ENCODE data around the gene LY86. TPM values are rescaled to one million over a fixed set of nuclear protein-coding genes. Genes with fewer than 3 reads are reported as not detected.
A peak's percentile ranks its signal among the peaks of the same experiment; 100 is the strongest.

The LY86 gene
- total RNA-seq, 2 experiments from 2014 or later = 1.8 to 2.0 TPM

DNA sequence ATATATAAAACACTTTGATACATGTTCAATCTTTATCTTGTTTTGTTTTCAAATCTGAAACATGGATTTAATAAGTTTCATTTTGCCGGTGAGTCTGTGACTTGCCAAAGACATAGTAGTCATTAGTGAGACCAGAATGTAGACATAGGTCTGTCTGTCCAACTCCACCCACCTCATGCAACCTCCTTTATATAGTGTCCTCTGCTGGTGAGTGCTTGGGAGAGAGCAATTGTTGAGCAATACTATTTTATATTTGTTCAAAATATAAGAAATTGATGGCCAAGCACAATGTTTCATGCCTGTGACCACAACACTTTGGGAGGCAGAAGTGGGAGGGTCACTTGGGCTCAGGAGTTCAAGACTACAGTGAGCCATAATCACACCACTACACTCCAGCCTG is 10.8 kb upstream of the LY86 start:
- CTCF ChIA-PET = no interaction called here
- intact Hi-C loops (cut with micrococcal nuclease) = no loop called here
- Mint-ChIP-seq H3K27ac (no peak overlapping the region), H3K4me3 (no peak overlapping the region), H3K27me3 (ENCODE audit: low read depth) (no peaks in the 10 kb centered on the region), H3K9me3 (peaks cover 24% of the 10 kb centered on the region), H3K4me1 (ENCODE audit: low read depth) (peaks cover 21% of the 10 kb centered on the region), H3K36me3 (ENCODE audit: low read depth) (peaks cover 8% of the 10 kb centered on the region)
- no peak for DNase-seq

DNA sequence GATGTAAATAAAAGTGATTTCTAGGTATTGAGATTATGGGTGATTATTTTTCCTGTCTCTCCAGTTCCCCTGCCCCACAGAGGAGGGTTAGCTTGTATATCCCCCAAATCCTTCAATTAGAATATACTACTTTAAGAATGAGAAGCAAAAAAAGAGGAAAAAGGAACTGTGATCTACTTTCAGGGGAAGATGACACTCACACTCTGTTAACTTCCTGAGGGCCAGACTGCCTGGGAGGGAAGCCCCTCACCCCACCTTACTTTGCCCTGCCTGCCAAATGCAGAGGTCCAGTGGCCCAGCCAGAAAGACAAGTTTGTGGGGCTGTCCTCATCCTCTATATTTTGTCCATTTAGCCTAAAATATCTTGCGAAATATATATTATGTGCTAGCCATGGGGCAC is 9.2 kb upstream of the LY86 start:
- no peak overlapping the region for H3K4me3 Mint-ChIP-seq
- no peak for DNase-seq
- CTCF ChIA-PET = no interaction called here
- no peak overlapping the region for H3K27ac Mint-ChIP-seq
- intact Hi-C loops (cut with micrococcal nuclease) = no loop called here
- H3K9me3 Mint-ChIP-seq = peaks cover 19% of the 10 kb centered on the region
- peaks cover 8% of the 10 kb centered on the region for H3K36me3 Mint-ChIP-seq (ENCODE audit: low read depth)
- no peaks in the 10 kb centered on the region for H3K27me3 Mint-ChIP-seq (ENCODE audit: low read depth)
- peaks cover 28% of the 10 kb centered on the region for H3K4me1 Mint-ChIP-seq (ENCODE audit: low read depth)

DNA sequence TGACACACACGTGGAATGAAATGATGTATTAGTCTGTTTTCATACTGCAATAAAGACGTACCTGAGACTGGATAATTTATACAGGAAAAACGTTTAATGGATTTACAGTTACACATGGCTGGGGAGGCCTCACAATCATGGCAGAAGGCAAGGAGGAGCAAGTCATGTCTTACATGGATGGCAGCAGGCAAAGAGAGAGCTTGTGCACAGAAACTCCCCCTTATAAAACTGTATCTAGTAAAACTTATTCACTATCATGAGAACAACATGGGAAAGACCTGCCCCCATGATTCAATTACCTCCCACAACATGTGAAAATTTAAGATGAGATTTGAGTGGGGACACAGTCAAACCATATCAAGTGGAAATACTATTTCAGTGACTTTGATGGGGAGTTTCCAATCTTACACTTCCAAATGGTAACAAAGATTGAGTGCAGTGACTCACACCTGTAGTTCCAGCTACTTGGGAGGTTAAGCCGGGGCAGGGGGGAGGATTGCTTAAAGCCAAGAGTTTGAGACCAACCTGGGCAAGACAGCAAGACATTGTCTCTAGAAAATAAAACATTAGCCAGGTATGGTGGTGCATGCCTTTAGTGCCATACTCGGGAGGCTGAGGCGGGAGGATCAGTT is 8.2 kb upstream of the LY86 start:
- Mint-ChIP-seq H3K4me1 (ENCODE audit: low read depth) (peaks cover 37% of the 10 kb centered on the region), H3K27ac (peak overlapping the region; percentile 50), H3K36me3 (ENCODE audit: low read depth) (peaks cover 8% of the 10 kb centered on the region), H3K9me3 (peaks cover 19% of the 10 kb centered on the region), H3K4me3 (no peak overlapping the region), H3K27me3 (ENCODE audit: low read depth) (no peaks in the 10 kb centered on the region)
- CTCF ChIA-PET = interaction anchor here (0.6 to 1.1 kb wide), 2 partner anchors 33 to 506 kb away, joined by 3 to 6 read pairs; no protein-coding TSS in a partner anchor
- intact Hi-C loops (cut with micrococcal nuclease) = loop anchor here (10.0 kb wide), 1 partner anchor 554 kb away; no protein-coding TSS in a partner anchor
- DNase-seq = no peak

DNA sequence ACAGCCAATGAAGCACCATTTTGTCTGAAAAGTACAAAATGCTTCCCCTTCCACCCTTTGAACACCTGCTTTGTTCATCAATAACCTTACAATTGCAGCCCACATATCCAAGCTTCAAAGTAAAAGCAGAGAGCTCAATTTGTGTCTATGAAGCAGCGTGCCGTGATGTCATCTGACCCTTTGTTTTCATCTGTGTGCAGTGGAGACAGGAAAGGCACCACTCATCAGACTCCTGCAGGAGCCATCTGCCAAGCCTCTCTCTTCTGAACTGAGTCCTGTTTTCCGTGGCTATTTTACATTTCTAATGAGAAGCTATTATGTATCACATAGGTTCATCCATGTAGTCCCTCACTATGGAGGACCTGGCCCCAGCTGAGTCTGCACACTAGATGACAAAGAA is 7.5 kb upstream of the LY86 start:
- peaks cover 37% of the 10 kb centered on the region for H3K4me1 Mint-ChIP-seq (ENCODE audit: low read depth)

DNA sequence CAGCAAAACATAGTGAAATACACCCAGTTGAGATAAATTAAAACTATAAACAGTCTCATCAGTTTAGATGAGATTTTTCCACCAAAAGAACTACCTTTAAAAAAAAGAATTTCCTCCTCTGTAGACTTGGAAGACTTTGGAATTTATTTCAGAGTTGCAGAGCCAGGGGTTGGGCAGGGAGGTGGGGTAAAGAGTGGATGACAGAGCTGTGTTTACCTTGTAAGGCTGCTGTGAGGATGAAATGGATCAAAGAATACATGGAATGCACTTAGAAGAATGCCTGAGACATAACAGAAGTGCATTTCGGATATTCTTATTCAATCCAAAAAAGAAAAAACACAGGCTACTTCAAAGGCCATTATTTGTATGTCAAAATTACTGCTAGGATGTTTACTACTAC is 6.4 kb upstream of the LY86 start:
- H3K27ac Mint-ChIP-seq = no peak overlapping the region
- intact Hi-C loops (cut with micrococcal nuclease) = loop anchor here (10.0 kb wide), 1 partner anchor 553 kb away; no protein-coding TSS in a partner anchor
- no peaks in the 10 kb centered on the region for H3K27me3 Mint-ChIP-seq (ENCODE audit: low read depth)
- no peak overlapping the region for H3K4me3 Mint-ChIP-seq
- H3K9me3 Mint-ChIP-seq = peaks cover 19% of the 10 kb centered on the region
- no peak for DNase-seq
- H3K36me3 Mint-ChIP-seq (ENCODE audit: low read depth) = peaks cover 8% of the 10 kb centered on the region
- H3K4me1 Mint-ChIP-seq (ENCODE audit: low read depth) = peaks cover 44% of the 10 kb centered on the region
- CTCF ChIA-PET = no interaction called here

More for the DNA sequence above, 7.5 kb upstream of the LY86 start:
- intact Hi-C loops (cut with micrococcal nuclease) = loop anchor here (10.0 kb wide), 1 partner anchor 554 kb away; no protein-coding TSS in a partner anchor
- CTCF ChIA-PET = interaction anchor here (0.6 to 1.1 kb wide), 2 partner anchors 34 to 505 kb away, joined by 3 to 6 read pairs; no protein-coding TSS in a partner anchor
- Mint-ChIP-seq H3K27ac (no peak overlapping the region), H3K36me3 (ENCODE audit: low read depth) (peaks cover 8% of the 10 kb centered on the region), H3K27me3 (ENCODE audit: low read depth) (no peaks in the 10 kb centered on the region), H3K9me3 (peaks cover 19% of the 10 kb centered on the region), H3K4me3 (no peak overlapping the region)
- DNase-seq = peak; percentile 44

DNA sequence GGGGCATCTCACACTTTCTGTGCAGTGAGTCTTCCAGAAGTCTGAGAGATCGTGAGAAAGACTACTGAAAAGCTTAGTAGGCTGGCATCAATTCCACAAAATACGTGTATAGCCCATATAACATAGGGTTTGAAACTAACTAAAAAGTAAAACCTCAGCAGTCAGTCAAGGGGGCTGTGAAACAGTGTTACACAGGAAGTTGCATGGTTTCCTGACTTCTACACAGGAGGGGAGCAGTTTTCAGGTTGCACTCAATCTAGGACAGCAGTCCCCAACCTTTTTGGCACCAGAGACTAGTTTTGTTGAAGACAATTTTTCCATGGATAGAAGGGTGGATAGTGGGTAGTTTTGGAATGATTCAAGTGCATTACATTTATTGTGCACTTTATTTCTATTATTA is 4.7 kb upstream of the LY86 start:
- Mint-ChIP-seq H3K27ac (no peak overlapping the region), H3K9me3 (peaks cover 19% of the 10 kb centered on the region), H3K36me3 (ENCODE audit: low read depth) (peaks cover 8% of the 10 kb centered on the region), H3K27me3 (ENCODE audit: low read depth) (no peaks in the 10 kb centered on the region), H3K4me1 (ENCODE audit: low read depth) (peaks cover 57% of the 10 kb centered on the region), H3K4me3 (no peak overlapping the region)
- CTCF ChIA-PET = interaction anchor here (0.9 to 1.3 kb wide), 4 partner anchors 26 to 100 kb away, joined by 3 to 4 read pairs (median 4); no protein-coding TSS in a partner anchor
- DNase-seq = peak; percentile 43
- intact Hi-C loops (cut with micrococcal nuclease) = loop anchor here (1.0 to 10.0 kb wide), 2 partner anchors 24 to 551 kb away; no protein-coding TSS in a partner anchor

DNA sequence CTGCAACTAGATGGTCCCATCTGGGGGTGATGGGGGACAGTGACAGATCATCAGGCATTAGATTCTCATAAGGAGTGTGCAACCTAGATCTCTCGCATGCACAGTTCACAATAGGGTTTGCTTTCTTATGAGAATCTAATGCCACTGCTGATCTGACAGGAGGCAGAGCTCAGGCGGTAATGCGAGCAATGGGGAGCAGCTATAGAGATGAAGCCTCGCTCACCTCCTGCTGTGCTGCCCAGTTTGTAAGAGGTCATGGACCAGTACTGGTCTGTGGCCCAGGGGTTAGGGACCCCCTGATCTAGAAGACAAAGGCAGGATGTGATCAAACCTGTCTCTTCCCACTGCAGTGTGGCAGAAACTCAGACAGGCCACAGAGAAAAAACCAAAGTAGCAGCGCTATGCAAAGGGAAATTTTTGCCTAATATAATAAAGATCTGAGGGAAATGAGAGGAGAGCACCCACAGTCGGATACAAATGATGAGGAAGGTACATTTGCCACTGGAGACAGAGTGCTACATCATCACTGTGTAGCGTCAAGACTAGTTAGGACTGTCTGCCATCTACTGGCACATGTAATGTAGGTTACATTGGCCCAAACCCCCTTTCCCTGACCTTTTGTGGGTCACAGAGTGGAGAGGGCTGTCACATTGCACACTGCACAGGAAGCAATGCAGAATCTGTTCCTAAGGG is 4.1 kb upstream of the LY86 start:
- DNase-seq = peak; percentile 47
- Mint-ChIP-seq H3K27me3 (ENCODE audit: low read depth) (no peaks in the 10 kb centered on the region), H3K9me3 (peaks cover 17% of the 10 kb centered on the region), H3K27ac (peak overlapping the region; percentile 6), H3K36me3 (ENCODE audit: low read depth) (peaks cover 8% of the 10 kb centered on the region), H3K4me1 (ENCODE audit: low read depth) (peaks cover 60% of the 10 kb centered on the region), H3K4me3 (no peak overlapping the region)
- CTCF ChIA-PET = interaction anchor here (0.9 to 2.3 kb wide), 5 partner anchors 27 to 99 kb away, joined by 3 to 9 read pairs (median 4); no protein-coding TSS in a partner anchor
- intact Hi-C loops (cut with micrococcal nuclease) = loop anchor here (1.0 to 10.0 kb wide), 2 partner anchors 24 to 550 kb away; no protein-coding TSS in a partner anchor

DNA sequence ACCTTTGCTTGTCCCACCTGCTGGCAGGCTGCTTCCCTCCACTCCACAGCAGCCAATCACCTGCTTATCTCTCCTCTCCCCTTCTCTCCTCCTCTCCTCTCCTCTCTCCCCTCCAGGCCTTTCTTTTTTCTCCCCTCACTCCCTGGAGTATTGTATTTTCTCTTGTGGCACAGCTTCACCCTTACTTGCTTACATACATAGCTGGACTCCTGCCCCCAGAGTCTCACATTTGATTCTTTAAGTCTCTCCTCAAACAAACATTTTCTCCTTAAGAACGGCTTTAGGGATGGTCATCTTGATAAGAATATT is 3.6 kb upstream of the LY86 start:
- H3K36me3 Mint-ChIP-seq (ENCODE audit: low read depth) = peaks cover 5% of the 10 kb centered on the region
- H3K27ac Mint-ChIP-seq = no peak overlapping the region
- H3K4me1 Mint-ChIP-seq (ENCODE audit: low read depth) = peaks cover 58% of the 10 kb centered on the region
- no peak overlapping the region for H3K4me3 Mint-ChIP-seq
- intact Hi-C loops (cut with micrococcal nuclease) = loop anchor here (10.0 kb wide), 1 partner anchor 550 kb away; no protein-coding TSS in a partner anchor
- H3K27me3 Mint-ChIP-seq (ENCODE audit: low read depth) = no peaks in the 10 kb centered on the region
- DNase-seq = no peak
- H3K9me3 Mint-ChIP-seq = peaks cover 12% of the 10 kb centered on the region
- CTCF ChIA-PET = interaction anchor here (2.3 kb wide), 1 partner anchor 28 kb away, joined by 9 read pairs; no protein-coding TSS in a partner anchor

DNA sequence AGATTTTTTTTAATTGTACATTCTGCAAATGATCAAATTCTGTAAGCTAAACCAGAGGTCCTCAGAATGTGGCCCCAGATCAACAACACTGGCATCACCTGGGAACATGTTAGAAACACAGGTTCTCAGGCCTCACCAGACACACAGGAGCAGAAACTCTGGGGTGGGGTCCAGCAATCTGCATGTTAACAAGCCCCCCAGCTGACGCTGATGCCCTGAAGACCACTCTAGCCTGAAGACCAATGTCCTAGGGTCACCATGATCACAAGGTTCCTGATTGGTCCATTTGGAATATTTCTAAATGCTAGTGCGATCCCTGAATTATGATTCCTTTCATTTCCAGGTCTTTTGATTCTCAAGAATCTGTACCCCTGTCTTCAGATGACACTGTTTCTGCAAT is 2.4 kb upstream of the LY86 start:
- Mint-ChIP-seq H3K27ac (no peak overlapping the region), H3K4me3 (no peak overlapping the region), H3K4me1 (ENCODE audit: low read depth) (peaks cover 54% of the 10 kb centered on the region), H3K36me3 (ENCODE audit: low read depth) (no peaks in the 10 kb centered on the region), H3K27me3 (ENCODE audit: low read depth) (no peaks in the 10 kb centered on the region), H3K9me3 (peaks cover 3% of the 10 kb centered on the region)
- CTCF ChIA-PET = interaction anchor here (1.5 to 2.3 kb wide), 2 partner anchors 27 to 39 kb away, joined by 4 to 9 read pairs; no protein-coding TSS in a partner anchor
- no peak for DNase-seq
- intact Hi-C loops (cut with micrococcal nuclease) = loop anchor here (10.0 kb wide), 1 partner anchor 549 kb away; no protein-coding TSS in a partner anchor

DNA sequence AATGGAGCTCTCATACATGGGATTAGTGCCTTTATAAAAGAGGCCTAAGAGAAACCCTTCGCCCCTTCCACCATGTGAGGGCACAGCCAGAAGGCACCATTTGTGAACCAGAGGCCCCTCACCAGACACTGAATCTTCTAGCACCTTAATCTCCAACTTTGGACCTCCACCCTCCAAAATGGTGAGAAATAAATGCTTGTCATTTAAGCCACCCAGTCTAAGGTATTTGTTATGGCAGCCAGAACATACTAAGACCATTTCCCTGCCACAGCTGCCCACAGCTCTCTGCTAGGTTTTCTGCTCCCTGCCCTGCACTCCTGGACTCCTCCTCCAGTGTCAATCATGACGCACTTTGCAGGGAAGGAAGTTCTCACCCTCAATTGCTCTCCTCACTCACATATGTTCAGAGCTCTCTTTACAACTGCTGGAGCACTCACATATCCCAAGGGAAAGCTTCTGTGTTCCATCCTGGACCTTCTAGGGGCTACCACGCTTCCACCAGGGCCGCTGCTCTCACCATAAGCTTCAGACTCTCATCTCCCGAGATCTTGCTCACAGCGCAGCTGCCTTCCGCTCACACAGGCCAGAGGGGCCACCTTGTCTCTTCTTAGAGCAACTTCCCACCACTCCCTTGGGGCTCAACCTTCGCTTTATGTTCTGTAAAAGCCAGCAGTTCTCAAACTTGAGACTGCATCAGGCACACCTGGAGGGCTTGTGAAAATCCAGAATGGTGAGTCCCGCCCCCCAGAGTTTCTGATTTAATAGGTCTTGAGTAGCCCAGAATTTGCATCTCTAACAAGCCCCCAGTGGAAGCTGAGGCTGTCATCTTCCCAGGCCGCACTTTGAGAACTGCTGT is 1.6 kb upstream of the LY86 start:
- Mint-ChIP-seq H3K27me3 (ENCODE audit: low read depth) (no peaks in the 10 kb centered on the region), H3K27ac (peak overlapping the region; percentile 84), H3K4me3 (peak overlapping the region; percentile 72), H3K36me3 (ENCODE audit: low read depth) (no peaks in the 10 kb centered on the region), H3K9me3 (peaks cover 3% of the 10 kb centered on the region), H3K4me1 (ENCODE audit: low read depth) (peaks cover 61% of the 10 kb centered on the region)
- intact Hi-C loops (cut with micrococcal nuclease) = loop anchor here (10.0 kb wide), 1 partner anchor 548 kb away; no protein-coding TSS in a partner anchor
- no peak for DNase-seq
- CTCF ChIA-PET = interaction anchor here (1.5 to 2.3 kb wide), 2 partner anchors 26 to 40 kb away, joined by 4 to 9 read pairs; no protein-coding TSS in a partner anchor

DNA sequence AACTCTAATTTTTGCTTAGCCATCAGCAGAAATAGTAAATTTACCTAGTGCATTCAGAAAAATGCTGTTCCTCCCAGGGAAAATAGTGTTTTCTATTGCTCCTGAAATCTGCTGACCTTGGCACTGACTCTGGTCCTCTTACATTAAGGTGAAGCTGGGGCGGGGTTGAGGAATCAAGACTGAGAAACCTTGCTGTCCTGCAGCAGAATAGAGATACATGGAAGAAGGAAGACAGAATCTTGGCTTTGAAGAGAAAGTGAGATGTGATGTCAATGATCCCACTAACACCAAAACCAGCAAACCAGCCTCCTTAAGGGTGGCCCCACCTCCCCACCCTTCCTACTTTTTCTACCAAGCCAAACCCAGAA is 840 bp upstream of the LY86 start:
- Mint-ChIP-seq H3K27me3 (ENCODE audit: low read depth) (no peaks in the 10 kb centered on the region), H3K36me3 (ENCODE audit: low read depth) (no peaks in the 10 kb centered on the region), H3K4me3 (peak overlapping the region; percentile 75), H3K9me3 (peaks cover 3% of the 10 kb centered on the region), H3K4me1 (ENCODE audit: low read depth) (peaks cover 68% of the 10 kb centered on the region), H3K27ac (peak overlapping the region; percentile 84)
- DNase-seq = no peak
- intact Hi-C loops (cut with micrococcal nuclease) = loop anchor here (1.0 to 10.0 kb wide), 2 partner anchors 23 to 547 kb away; no protein-coding TSS in a partner anchor
- CTCF ChIA-PET = interaction anchor here (1.5 kb wide), 1 partner anchor 41 kb away, joined by 4 read pairs; no protein-coding TSS in a partner anchor

Measured in activated naive CD4-positive, alpha-beta T cell treated with anti-CD3 and anti-CD28 coated beads for 36 hours (primary cell).